Activated CD4-positive, alpha-beta T cell treated with anti-CD3 and anti-CD28 coated beads for 36 hours (primary cell): ENCODE results near the gene RNF157. TPM values are rescaled to one million over a fixed set of nuclear protein-coding genes. Genes with fewer than 3 reads are reported as not detected.
A peak's percentile ranks its signal among the peaks of the same experiment; 100 is the strongest.

Source experiments
- ATAC-seq: fragments of 200-7000 bp; cut with Tn5 transposase; one replicate; pipeline ENCODE4 v1.10.0; 2021; ENCODE audit warnings: mild to moderate bottlenecking, moderate library complexity
- CTCF ChIA-PET: fragments of 350-600 bp; sonication (Branson Sonifier 250); formaldehyde crosslinking; loops from one replicate; lab custom pipeline; 2021; ENCODE audit warnings: antibody characterized with exemption; lab: Charles Lee
- POLR2A ChIA-PET: fragments of 350-600 bp; sonication (Branson Sonifier 250); formaldehyde crosslinking; loops from one replicate; lab custom pipeline; 2021; ENCODE audit warnings: antibody characterized with exemption, inconsistent platforms; lab: Charles Lee
- DNase-seq: peaks from one replicate; pipeline ENCODE4 v3.0.0-alpha.2; 2020
- H3K27ac Mint-ChIP-seq: one replicate; pipeline ENCODE4 v1.8.0; 2021; ENCODE audit warnings: mixed read lengths
- H3K27me3 Mint-ChIP-seq: one replicate; pipeline ENCODE4 v1.8.0; 2021; ENCODE audit warnings: mixed read lengths
- H3K36me3 Mint-ChIP-seq: one replicate; pipeline ENCODE4 v1.8.0; 2021; ENCODE audit warnings: low read depth, mixed read lengths
- H3K4me1 Mint-ChIP-seq: one replicate; pipeline ENCODE4 v1.8.0; 2021; ENCODE audit warnings: mixed read lengths
- H3K4me3 Mint-ChIP-seq: one replicate; pipeline ENCODE4 v1.8.0; 2021; ENCODE audit warnings: mild to moderate bottlenecking, moderate library complexity, mixed read lengths
- H3K9me3 Mint-ChIP-seq: one replicate; pipeline ENCODE4 v1.8.0; 2021; ENCODE audit warnings: low read depth, mixed read lengths
- intact Hi-C, 2 experiments: fragments of 100-400 bp; cut with DNase I in 1 of 2; cut with micrococcal nuclease in 1 of 2; formaldehyde crosslinking; loops; one replicate each; pipeline versions ENCODE4 v1.14.2 to v1.15.1; 2022 to 2024; cut with DNase I, micrococcal nuclease
- total RNA-seq, 2 experiments: library from RNA; stranded (reverse); gene quantifications; one replicate each; pipeline ENCODE4 v1.2.3, GENCODE V29; 2021

RNF157 gene
- total RNA-seq, 2 experiments from 2014 or later: 24.0 to 39.4 TPM

DNA sequence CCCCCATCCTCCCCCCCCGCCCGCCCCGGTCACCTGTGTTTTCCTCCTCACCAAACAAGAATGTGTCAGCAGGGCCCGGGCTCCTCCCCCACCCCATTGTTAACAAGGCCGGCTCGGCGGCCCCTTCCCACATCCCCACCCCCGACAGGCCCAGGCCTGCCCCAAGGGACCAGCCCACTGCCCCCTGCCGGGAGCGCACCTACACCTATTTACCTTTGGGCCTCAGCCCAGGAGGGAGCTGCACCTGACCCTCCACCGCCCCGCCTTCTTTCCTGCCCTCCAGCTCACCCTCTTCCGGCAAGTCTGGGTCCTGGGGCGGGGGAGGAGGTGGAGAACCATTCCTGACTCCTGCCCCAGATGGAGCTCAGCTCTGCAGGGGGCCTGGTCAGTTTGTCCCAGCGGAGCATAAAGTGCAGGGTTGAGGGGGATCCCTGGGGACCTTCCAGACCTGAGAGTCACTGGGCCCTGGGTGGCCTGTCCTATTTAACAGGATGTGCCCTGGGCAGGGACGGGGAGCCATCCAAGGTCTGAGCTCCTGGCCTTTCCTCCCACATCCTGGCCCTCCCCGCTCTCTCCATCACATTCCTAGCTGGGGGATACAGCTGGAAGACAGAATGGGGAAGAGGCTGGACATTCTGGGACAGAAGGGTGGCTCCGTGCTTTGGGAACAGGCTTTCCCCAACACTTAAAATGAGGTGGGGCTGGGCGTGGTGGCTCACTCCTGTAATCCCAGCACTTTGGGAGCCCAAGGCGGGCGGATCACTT, 107.5 kb downstream of the RNF157 start:
- ChIA-PET CTCF (interaction anchor here (0.6 to 1.4 kb wide), 5 partner anchors 10 to 105 kb away, joined by 3 to 5 read pairs (median 4); no protein-coding TSS in a partner anchor), POLR2A (interaction anchor here (0.6 to 1.2 kb wide), 2 partner anchors 11 to 26 kb away, joined by 3 read pairs; no protein-coding TSS in a partner anchor)
- Mint-ChIP-seq H3K36me3 (no peaks in the 10 kb centered on the region), H3K9me3 (no peaks in the 10 kb centered on the region), H3K4me3 (no peak overlapping the region), H3K27ac (no peak overlapping the region), H3K27me3 (no peaks in the 10 kb centered on the region), H3K4me1 (peaks cover 13% of the 10 kb centered on the region)
- DNase-seq (no peak), ATAC-seq (no peak)
- intact Hi-C loops: no loop called here

DNA sequence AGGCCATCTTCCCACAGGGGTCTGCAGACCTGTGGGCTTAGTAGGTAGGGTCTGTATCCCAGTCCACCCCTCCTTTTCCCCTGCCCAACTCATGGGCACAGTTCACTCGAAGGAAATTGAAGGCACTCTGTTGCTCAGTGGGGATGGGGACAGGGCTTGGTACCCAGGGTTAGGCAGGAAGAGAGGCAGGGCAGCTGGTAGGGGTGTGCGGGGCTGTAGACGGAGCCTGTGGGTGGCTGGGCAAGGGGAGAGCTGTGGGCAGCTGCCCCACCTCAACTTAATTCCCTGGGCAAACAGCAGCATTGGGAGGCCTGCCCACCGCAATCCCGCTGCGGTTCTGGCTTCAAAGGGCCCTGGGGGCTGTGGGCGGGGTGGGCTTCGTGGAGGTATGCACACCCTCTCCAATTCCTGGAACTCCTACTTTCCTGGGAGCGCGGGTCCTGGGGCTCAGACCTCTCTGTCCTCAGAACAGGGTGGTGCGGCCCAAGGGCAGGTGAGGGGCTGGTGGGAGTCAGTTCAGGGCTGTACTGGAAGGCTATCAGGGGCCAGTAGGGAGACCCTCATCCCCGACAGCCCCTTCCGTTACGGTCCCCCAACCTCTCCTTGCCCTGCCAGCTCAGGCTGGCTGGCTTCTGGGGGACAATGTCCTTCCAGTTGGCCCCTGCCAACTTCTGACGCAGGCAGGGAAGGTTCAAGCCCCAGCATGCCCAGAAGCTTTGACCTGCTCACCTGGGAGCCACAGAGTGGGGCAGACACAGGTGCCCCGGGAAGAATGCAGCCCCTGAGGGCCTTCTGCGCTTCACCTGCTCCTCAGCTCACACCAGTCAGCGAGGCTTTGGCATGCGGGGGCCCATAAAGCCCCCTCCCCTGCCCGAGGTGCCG, 108.4 kb downstream of the RNF157 start:
- DNase-seq (no peak), ATAC-seq (no peak)
- CTCF ChIA-PET: interaction anchor here (1.4 kb wide), 1 partner anchor 11 kb away, joined by 5 read pairs; no protein-coding TSS in a partner anchor
- H3K27ac Mint-ChIP-seq: no peak overlapping the region
- peaks cover 18% of the 10 kb centered on the region for H3K4me1 Mint-ChIP-seq
- POLR2A ChIA-PET: no interaction called here
- H3K36me3 Mint-ChIP-seq: no peaks in the 10 kb centered on the region
- no peaks in the 10 kb centered on the region for H3K27me3 Mint-ChIP-seq
- intact Hi-C loops: no loop called here
- no peak overlapping the region for H3K4me3 Mint-ChIP-seq
- no peaks in the 10 kb centered on the region for H3K9me3 Mint-ChIP-seq

DNA sequence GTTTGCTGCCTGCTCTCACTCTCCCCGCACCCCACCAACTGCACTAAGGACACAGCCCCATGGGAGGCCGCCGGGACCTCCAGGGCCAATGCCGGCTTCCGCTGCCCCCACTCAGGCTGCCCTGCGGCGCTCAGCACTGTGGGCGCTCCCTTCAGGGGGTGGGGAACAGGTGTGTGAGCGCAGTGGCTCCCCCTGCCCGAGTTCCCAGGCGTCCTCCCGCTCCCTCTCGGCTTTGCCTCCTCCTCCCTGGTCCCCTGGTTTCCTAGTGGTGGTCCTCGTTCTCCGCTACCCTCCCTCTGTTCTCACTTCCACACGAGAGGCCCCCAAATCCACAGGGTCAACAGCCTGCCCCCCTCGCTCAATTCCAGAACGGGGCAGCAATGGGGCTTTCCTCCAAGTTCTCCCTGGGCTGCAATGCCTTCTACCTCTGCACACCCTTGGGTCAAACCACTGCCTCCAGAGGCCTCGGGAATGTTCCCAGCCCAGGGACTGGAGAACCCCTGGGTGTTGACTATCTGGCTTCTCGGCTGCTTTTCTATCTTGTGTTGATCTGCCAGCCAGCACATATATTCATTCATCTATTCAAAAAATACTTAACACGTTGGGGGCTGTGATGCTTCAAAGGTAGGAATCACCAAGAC, 109.1 kb downstream of the RNF157 start:
- POLR2A ChIA-PET: no interaction called here
- no peaks in the 10 kb centered on the region for H3K27me3 Mint-ChIP-seq
- CTCF ChIA-PET: interaction anchor here (1.1 to 2.6 kb wide), 3 partner anchors 11 to 148 kb away, joined by 5 to 11 read pairs (median 7); no protein-coding TSS in a partner anchor
- no peak overlapping the region for H3K27ac Mint-ChIP-seq
- intact Hi-C loops: no loop called here
- no peak overlapping the region for H3K4me3 Mint-ChIP-seq
- no peaks in the 10 kb centered on the region for H3K9me3 Mint-ChIP-seq
- H3K36me3 Mint-ChIP-seq: no peaks in the 10 kb centered on the region
- peaks cover 23% of the 10 kb centered on the region for H3K4me1 Mint-ChIP-seq
- DNase-seq: no peak
- ATAC-seq: no peak

DNA sequence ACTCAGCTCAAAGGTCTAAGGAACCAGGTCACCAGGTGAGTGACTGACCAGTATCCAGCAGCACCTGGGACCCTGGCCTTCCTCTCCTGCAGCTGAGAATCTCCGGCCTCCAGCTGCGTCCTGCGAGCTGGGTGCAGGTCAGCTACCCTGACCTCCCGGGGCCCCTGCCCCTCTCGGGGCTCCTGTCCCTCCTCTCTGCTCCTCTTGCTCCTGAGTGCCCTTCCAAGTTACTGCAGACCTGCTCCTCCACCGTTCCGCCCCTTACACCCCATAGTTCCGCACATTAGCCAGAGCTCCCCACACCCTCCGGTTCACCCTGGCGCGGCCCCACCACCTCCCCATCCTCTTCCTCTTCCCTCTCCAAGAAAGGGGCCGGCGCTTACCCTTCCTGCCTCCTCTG, 109.8 kb downstream of the RNF157 start:
- H3K9me3 Mint-ChIP-seq: no peaks in the 10 kb centered on the region
- H3K4me3 Mint-ChIP-seq: no peak overlapping the region
- POLR2A ChIA-PET: no interaction called here
- no peaks in the 10 kb centered on the region for H3K36me3 Mint-ChIP-seq
- intact Hi-C loops: no loop called here
- peaks cover 22% of the 10 kb centered on the region for H3K4me1 Mint-ChIP-seq
- no peak for ATAC-seq
- no peak for DNase-seq
- no peak overlapping the region for H3K27ac Mint-ChIP-seq
- H3K27me3 Mint-ChIP-seq: no peaks in the 10 kb centered on the region
- CTCF ChIA-PET: interaction anchor here (0.6 to 2.6 kb wide), 7 partner anchors 10 to 666 kb away, joined by 3 to 11 read pairs (median 4); no protein-coding TSS in a partner anchor

DNA sequence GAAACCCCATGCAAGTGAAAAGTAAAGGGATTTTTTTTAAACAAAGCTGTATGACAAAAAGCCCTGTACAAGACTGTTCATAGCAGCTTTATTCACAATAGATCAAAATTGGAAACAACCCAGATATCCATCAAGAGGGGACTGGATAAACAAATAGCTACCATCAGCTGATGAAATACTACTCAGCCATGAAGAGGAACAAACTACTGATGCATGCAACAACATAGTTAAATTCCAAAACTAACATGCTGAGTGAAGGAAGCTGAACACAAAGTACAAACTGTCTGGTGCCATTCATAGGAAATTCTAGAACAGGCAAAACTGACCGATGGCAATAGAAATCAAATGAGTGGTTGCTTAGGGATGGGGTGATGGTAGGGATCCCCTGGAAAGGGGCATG, 114.4 kb downstream of the RNF157 start:
- Mint-ChIP-seq H3K4me1 (peaks cover 16% of the 10 kb centered on the region), H3K27me3 (no peaks in the 10 kb centered on the region), H3K4me3 (no peak overlapping the region), H3K36me3 (no peaks in the 10 kb centered on the region), H3K27ac (no peak overlapping the region), H3K9me3 (no peaks in the 10 kb centered on the region)
- intact Hi-C loops: no loop called here
- no peak for ATAC-seq
- no peak for DNase-seq
- ChIA-PET POLR2A (no interaction called here), CTCF (interaction anchor here (0.7 to 10.1 kb wide), 13 partner anchors 10 to 168 kb away, joined by 3 to 150 read pairs (median 5); partner anchors contain the start of gene FOXJ1)

DNA sequence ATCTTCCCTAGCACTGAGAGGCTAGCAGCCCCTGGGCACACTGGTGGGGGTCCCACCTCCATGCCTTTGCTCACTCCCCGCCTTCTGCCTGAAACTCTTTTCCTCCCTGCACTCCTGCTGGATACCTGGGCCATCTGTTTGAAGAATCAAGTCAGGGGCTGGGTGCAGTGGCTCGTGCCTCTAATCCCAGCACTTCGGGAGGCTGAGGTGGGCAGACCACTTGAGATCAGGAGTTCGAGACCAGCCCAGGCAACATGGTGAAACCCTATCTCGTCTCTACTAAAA, 115.0 kb downstream of the RNF157 start:
- ATAC-seq (no peak), DNase-seq (no peak)
- Mint-ChIP-seq H3K4me3 (no peak overlapping the region), H3K4me1 (peaks cover 19% of the 10 kb centered on the region), H3K9me3 (no peaks in the 10 kb centered on the region), H3K36me3 (no peaks in the 10 kb centered on the region), H3K27ac (no peak overlapping the region), H3K27me3 (no peaks in the 10 kb centered on the region)
- intact Hi-C loops: no loop called here
- CTCF ChIA-PET: interaction anchor here (0.8 to 10.1 kb wide), 7 partner anchors 19 to 368 kb away, joined by 3 to 150 read pairs (median 11); no protein-coding TSS in a partner anchor
- POLR2A ChIA-PET: no interaction called here

DNA sequence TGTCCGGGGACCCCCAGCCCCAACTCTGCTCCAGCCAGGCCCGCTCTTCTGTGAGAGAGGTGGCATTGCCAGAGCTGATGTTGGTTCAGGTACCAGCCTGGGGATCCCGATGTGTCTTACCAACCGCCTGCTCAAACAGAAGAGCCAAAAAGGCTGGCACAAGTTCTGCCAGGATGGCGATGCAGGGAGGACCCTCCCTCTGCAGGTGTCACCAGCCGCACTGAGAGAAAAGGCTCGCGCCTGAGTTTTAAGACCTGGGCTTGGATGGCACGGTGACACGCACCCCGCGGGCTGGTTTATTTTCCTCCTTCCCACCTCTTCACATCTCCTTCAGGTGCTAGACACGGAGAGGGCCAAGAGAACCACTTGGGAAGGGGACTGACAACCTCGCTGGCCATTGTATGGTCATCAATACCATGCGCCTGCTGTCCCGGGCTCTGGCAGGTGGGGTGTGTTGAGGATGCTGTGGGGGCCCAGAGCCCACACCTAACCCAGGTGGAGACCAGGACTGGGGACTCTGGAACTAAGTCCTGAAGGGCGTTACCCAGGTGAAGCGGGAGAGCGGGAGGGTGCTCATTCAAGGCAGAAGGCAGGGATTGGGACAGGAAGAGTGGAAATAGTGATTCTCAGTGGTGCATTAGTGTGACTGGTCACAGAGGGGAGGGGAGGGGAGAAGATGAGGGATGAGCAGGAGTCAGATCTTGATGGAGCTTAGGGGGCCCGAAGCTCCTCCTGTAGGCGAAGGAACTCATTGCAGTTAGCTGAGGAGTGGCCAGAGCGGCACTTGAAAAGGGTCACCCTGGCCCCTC, 115.5 kb downstream of the RNF157 start:
- ATAC-seq (no peak), DNase-seq (no peak)
- no peaks in the 10 kb centered on the region for H3K9me3 Mint-ChIP-seq
- H3K4me1 Mint-ChIP-seq: peaks cover 19% of the 10 kb centered on the region
- no peaks in the 10 kb centered on the region for H3K36me3 Mint-ChIP-seq
- no peak overlapping the region for H3K27ac Mint-ChIP-seq
- CTCF ChIA-PET: interaction anchor here (0.7 to 10.1 kb wide), 8 partner anchors 20 to 369 kb away, joined by 3 to 150 read pairs (median 8); no protein-coding TSS in a partner anchor
- H3K27me3 Mint-ChIP-seq: no peaks in the 10 kb centered on the region
- intact Hi-C loops: loop anchor here in 1 of 2 experiments (5.0 kb wide), 1 partner anchor 173 kb away; no protein-coding TSS in a partner anchor
- H3K4me3 Mint-ChIP-seq: no peak overlapping the region
- POLR2A ChIA-PET: interaction anchor here (0.6 to 2.3 kb wide), 2 partner anchors 122 to 148 kb away, joined by 3 to 9 read pairs; no protein-coding TSS in a partner anchor

DNA sequence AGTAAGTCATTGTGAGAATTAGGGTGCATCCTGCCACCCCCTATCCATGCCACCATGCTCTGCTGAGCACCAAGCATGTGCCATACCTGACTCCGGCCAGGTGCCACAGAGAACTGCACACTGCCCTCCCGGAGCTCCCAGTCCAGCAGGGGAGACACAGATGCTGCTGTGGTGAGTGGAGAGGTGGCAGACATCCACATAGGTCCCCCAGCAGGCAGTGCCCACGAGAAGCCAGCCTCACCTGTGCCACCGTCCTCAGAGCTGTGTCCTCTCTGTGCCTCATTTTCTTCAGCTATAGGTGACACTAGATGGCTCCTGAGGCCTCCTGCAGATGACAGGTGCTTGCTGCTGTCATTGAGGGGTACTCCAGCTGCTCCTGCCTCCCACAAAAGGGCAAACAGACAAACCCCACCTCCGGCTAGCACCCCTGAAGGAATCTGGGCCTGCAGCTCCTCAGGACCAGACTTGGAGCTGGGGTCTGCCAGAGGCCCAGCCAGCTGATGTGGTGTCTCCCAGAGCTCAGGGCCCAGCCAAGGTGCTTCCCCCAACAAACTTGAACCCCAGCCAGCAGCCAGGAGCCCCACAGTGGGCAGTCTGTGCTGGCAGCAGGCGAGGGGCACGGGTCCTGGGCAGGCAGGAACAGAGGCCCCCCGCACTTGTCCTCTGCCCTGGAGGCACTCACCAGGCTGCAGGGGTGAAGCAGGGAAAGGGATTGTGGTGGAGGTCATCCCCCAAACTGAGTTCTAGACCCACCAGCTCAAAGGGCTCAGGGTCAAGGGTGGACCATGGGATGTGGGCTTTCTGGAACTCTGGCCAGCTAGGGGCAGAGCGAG, 116.3 kb downstream of the RNF157 start:
- no peak overlapping the region for H3K27ac Mint-ChIP-seq
- CTCF ChIA-PET: interaction anchor here (0.7 to 10.1 kb wide), 6 partner anchors 64 to 225 kb away, joined by 3 to 150 read pairs (median 3); no protein-coding TSS in a partner anchor

DNA sequence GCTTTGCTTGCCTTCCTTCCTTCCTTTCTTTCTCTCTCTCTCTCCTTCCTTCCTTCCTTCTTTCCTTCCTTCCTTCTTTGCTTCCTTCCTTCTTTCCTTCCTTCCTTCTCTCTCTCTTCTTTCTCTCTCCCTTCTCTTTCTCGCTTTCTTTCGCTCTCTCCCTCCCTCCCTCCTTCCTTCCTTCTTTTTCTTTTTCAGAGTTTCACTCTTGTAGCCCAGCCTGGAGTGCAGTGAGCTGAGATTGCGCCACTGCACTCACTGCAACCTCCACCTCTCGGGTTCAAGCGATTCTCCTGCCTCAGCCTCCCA, 117.1 kb downstream of the RNF157 start:
- no peaks in the 10 kb centered on the region for H3K9me3 Mint-ChIP-seq

More for the DNA sequence above, 116.3 kb downstream of the RNF157 start:
- DNase-seq: no peak
- H3K4me1 Mint-ChIP-seq: peaks cover 19% of the 10 kb centered on the region
- no peaks in the 10 kb centered on the region for H3K9me3 Mint-ChIP-seq
- intact Hi-C loops: loop anchor here in 1 of 2 experiments (2.0 to 5.0 kb wide), 2 partner anchors 57 to 173 kb away; no protein-coding TSS in a partner anchor
- no peak overlapping the region for H3K4me3 Mint-ChIP-seq
- H3K27me3 Mint-ChIP-seq: no peaks in the 10 kb centered on the region
- no peaks in the 10 kb centered on the region for H3K36me3 Mint-ChIP-seq
- ATAC-seq: no peak
- POLR2A ChIA-PET: interaction anchor here (0.6 to 2.3 kb wide), 4 partner anchors 12 to 300 kb away, joined by 3 to 9 read pairs (median 3); no protein-coding TSS in a partner anchor

More for the DNA sequence above, 117.1 kb downstream of the RNF157 start:
- DNase-seq (no peak), ATAC-seq (no peak)
- Mint-ChIP-seq H3K4me3 (no peak overlapping the region), H3K4me1 (peaks cover 19% of the 10 kb centered on the region), H3K36me3 (no peaks in the 10 kb centered on the region), H3K27ac (peak overlapping the region; percentile 4), H3K27me3 (no peaks in the 10 kb centered on the region)
- ChIA-PET POLR2A (interaction anchor here (1.1 to 2.3 kb wide), 2 partner anchors 13 to 150 kb away, joined by 3 to 9 read pairs; no protein-coding TSS in a partner anchor), CTCF (interaction anchor here (1.0 to 10.1 kb wide), 2 partner anchors 156 to 166 kb away, joined by 3 to 150 read pairs; no protein-coding TSS in a partner anchor)
- intact Hi-C loops: loop anchor here in 1 of 2 experiments (2.0 to 5.0 kb wide), 2 partner anchors 58 to 174 kb away; no protein-coding TSS in a partner anchor
